Measurements from ENCODE around the gene FGGY.

FGGY gene

GRCh38 chr1:59272507-59272906, 24.4 kb upstream of the FGGY start:
- H3K27me3 Mint-ChIP-seq, result peaks cover 6% of the 10 kb centered on the region
- H3K36me3 Mint-ChIP-seq, result peaks cover 3% of the 10 kb centered on the region
- H3K4me1 Mint-ChIP-seq (ENCODE audit: low read depth), result no peaks in the 10 kb centered on the region
- H3K27ac Mint-ChIP-seq, result no peak overlapping the region
- no peak overlapping the region for H3K4me3 Mint-ChIP-seq
- no peaks in the 10 kb centered on the region for H3K9me3 Mint-ChIP-seq (ENCODE audit: low read depth)

GRCh38 chr1:59276439-59276851, 20.4 kb upstream of the FGGY start:
- Mint-ChIP-seq H3K4me1 (ENCODE audit: low read depth) (no peaks in the 10 kb centered on the region), H3K36me3 (no peaks in the 10 kb centered on the region), H3K9me3 (ENCODE audit: low read depth) (no peaks in the 10 kb centered on the region), H3K27ac (no peak overlapping the region), H3K4me3 (no peak overlapping the region), H3K27me3 (no peaks in the 10 kb centered on the region)

GRCh38 chr1:59278780-59279354, 18.0 kb upstream of the FGGY start:
- peaks cover 1% of the 10 kb centered on the region for H3K27me3 Mint-ChIP-seq
- no peaks in the 10 kb centered on the region for H3K36me3 Mint-ChIP-seq
- H3K4me1 Mint-ChIP-seq (ENCODE audit: low read depth), result no peaks in the 10 kb centered on the region
- H3K4me3 Mint-ChIP-seq, result no peak overlapping the region
- H3K27ac Mint-ChIP-seq, result no peak overlapping the region
- H3K9me3 Mint-ChIP-seq (ENCODE audit: low read depth), result no peaks in the 10 kb centered on the region

GRCh38 chr1:59279645-59280044, 17.2 kb upstream of the FGGY start:
- Mint-ChIP-seq H3K4me1 (ENCODE audit: low read depth) (no peaks in the 10 kb centered on the region), H3K27ac (no peak overlapping the region), H3K27me3 (peaks cover 4% of the 10 kb centered on the region), H3K4me3 (no peak overlapping the region), H3K9me3 (ENCODE audit: low read depth) (no peaks in the 10 kb centered on the region), H3K36me3 (no peaks in the 10 kb centered on the region)

- Mint-ChIP-seq H3K27ac (no peak overlapping the region), H3K27me3 (peaks cover 4% of the 10 kb centered on the region), H3K4me1 (ENCODE audit: low read depth) (no peaks in the 10 kb centered on the region)
Measured at GRCh38 chr1:59282951-59283350, 13.9 kb upstream of the FGGY start.

GRCh38 chr1:59285691-59286090, 11.2 kb upstream of the FGGY start:
- H3K27me3 Mint-ChIP-seq, result peaks cover 4% of the 10 kb centered on the region
- no peak overlapping the region for H3K4me3 Mint-ChIP-seq
- H3K4me1 Mint-ChIP-seq (ENCODE audit: low read depth), result no peaks in the 10 kb centered on the region
- no peaks in the 10 kb centered on the region for H3K36me3 Mint-ChIP-seq
- no peak overlapping the region for H3K27ac Mint-ChIP-seq
- no peaks in the 10 kb centered on the region for H3K9me3 Mint-ChIP-seq (ENCODE audit: low read depth)

More at GRCh38 chr1:59282951-59283350, 13.9 kb upstream of the FGGY start:
- no peaks in the 10 kb centered on the region for H3K36me3 Mint-ChIP-seq
- no peaks in the 10 kb centered on the region for H3K9me3 Mint-ChIP-seq (ENCODE audit: low read depth)
- H3K4me3 Mint-ChIP-seq, result no peak overlapping the region

- Mint-ChIP-seq H3K27me3 (peaks cover 4% of the 10 kb centered on the region), H3K4me3 (no peak overlapping the region), H3K27ac (no peak overlapping the region), H3K9me3 (ENCODE audit: low read depth) (no peaks in the 10 kb centered on the region), H3K4me1 (ENCODE audit: low read depth) (no peaks in the 10 kb centered on the region), H3K36me3 (no peaks in the 10 kb centered on the region)
Measured at GRCh38 chr1:59288046-59288445, 8.8 kb upstream of the FGGY start.

- Mint-ChIP-seq H3K9me3 (ENCODE audit: low read depth) (no peaks in the 10 kb centered on the region), H3K27ac (no peak overlapping the region), H3K4me1 (ENCODE audit: low read depth) (no peaks in the 10 kb centered on the region), H3K27me3 (no peaks in the 10 kb centered on the region), H3K36me3 (no peaks in the 10 kb centered on the region), H3K4me3 (no peak overlapping the region)
Measured at GRCh38 chr1:59289570-59289969, 7.3 kb upstream of the FGGY start.

GRCh38 chr1:59290193-59290949, 6.5 kb upstream of the FGGY start:
- no peak overlapping the region for H3K27ac Mint-ChIP-seq
- no peaks in the 10 kb centered on the region for H3K9me3 Mint-ChIP-seq (ENCODE audit: low read depth)

GRCh38 chr1:59291561-59291960, 5.3 kb upstream of the FGGY start:
- H3K4me3 Mint-ChIP-seq, result no peak overlapping the region
- H3K27ac Mint-ChIP-seq, result no peak overlapping the region
- no peaks in the 10 kb centered on the region for H3K36me3 Mint-ChIP-seq
- H3K27me3 Mint-ChIP-seq, result no peaks in the 10 kb centered on the region
- no peaks in the 10 kb centered on the region for H3K9me3 Mint-ChIP-seq (ENCODE audit: low read depth)
- peaks cover 2% of the 10 kb centered on the region for H3K4me1 Mint-ChIP-seq (ENCODE audit: low read depth)

More at GRCh38 chr1:59290193-59290949, 6.5 kb upstream of the FGGY start:
- Mint-ChIP-seq H3K36me3 (no peaks in the 10 kb centered on the region), H3K4me3 (no peak overlapping the region), H3K4me1 (ENCODE audit: low read depth) (no peaks in the 10 kb centered on the region), H3K27me3 (no peaks in the 10 kb centered on the region)

GRCh38 chr1:59292562-59292961, 4.3 kb upstream of the FGGY start:
- peaks cover 6% of the 10 kb centered on the region for H3K4me1 Mint-ChIP-seq (ENCODE audit: low read depth)
- H3K27me3 Mint-ChIP-seq, result no peaks in the 10 kb centered on the region
- H3K27ac Mint-ChIP-seq, result no peak overlapping the region
- no peaks in the 10 kb centered on the region for H3K36me3 Mint-ChIP-seq
- no peak overlapping the region for H3K4me3 Mint-ChIP-seq
- no peaks in the 10 kb centered on the region for H3K9me3 Mint-ChIP-seq (ENCODE audit: low read depth)

- Mint-ChIP-seq H3K27me3 (no peaks in the 10 kb centered on the region), H3K9me3 (ENCODE audit: low read depth) (no peaks in the 10 kb centered on the region), H3K4me3 (no peak overlapping the region), H3K4me1 (ENCODE audit: low read depth) (peaks cover 10% of the 10 kb centered on the region), H3K27ac (no peak overlapping the region), H3K36me3 (no peaks in the 10 kb centered on the region)
Measured at GRCh38 chr1:59293206-59293605, 3.7 kb upstream of the FGGY start.

GRCh38 chr1:59293849-59294248, 3.0 kb upstream of the FGGY start:
- H3K27me3 Mint-ChIP-seq, result no peaks in the 10 kb centered on the region
- no peak overlapping the region for H3K27ac Mint-ChIP-seq
- H3K36me3 Mint-ChIP-seq, result no peaks in the 10 kb centered on the region
- H3K9me3 Mint-ChIP-seq (ENCODE audit: low read depth), result no peaks in the 10 kb centered on the region
- H3K4me3 Mint-ChIP-seq, result no peak overlapping the region
- H3K4me1 Mint-ChIP-seq (ENCODE audit: low read depth), result peaks cover 12% of the 10 kb centered on the region

- Mint-ChIP-seq H3K9me3 (ENCODE audit: low read depth) (no peaks in the 10 kb centered on the region), H3K4me1 (ENCODE audit: low read depth) (peaks cover 16% of the 10 kb centered on the region), H3K4me3 (no peak overlapping the region), H3K36me3 (no peaks in the 10 kb centered on the region), H3K27ac (no peak overlapping the region), H3K27me3 (no peaks in the 10 kb centered on the region)
Measured at GRCh38 chr1:59294423-59294822, 2.5 kb upstream of the FGGY start.

- no peaks in the 10 kb centered on the region for H3K9me3 Mint-ChIP-seq (ENCODE audit: low read depth)
- peak overlapping the region; percentile 41 for H3K27ac Mint-ChIP-seq
- no peaks in the 10 kb centered on the region for H3K36me3 Mint-ChIP-seq
- peaks cover 16% of the 10 kb centered on the region for H3K4me1 Mint-ChIP-seq (ENCODE audit: low read depth)
- H3K4me3 Mint-ChIP-seq, result peak overlapping the region; percentile 74
- H3K27me3 Mint-ChIP-seq, result no peaks in the 10 kb centered on the region
Measured at GRCh38 chr1:59295618-59296017, 1.3 kb upstream of the FGGY start.

All from activated naive CD8-positive, alpha-beta T cell (primary cell).